Right renal pelvis (tissue), 4 donors: ENCODE measurements around the gene DCTN1. TPM values are rescaled to one million over a fixed set of nuclear protein-coding genes. Genes with fewer than 3 reads are reported as not detected.

Experiments used
- DNase-seq, 4 donors: peaks; one replicate each; pipeline ENCODE4 v3.0.0-alpha.2; 2013; ENCODE audit warnings: low read depth in 4 of 4, low spot score in 3 of 4, missing footprints in 1 of 4
- polyA plus RNA-seq, 4 donors: library from polyadenylated mRNA; unstranded; fragments of 120-200 nt; gene quantifications; one replicate each; pipeline ENCODE4 v1.2.1, GENCODE V29; 2013; ENCODE audit not compliant: insufficient read length in 4 of 4

Gene DCTN1
- polyA plus RNA-seq, 4 donors = 146 to 166 (median 153) TPM

DNA sequence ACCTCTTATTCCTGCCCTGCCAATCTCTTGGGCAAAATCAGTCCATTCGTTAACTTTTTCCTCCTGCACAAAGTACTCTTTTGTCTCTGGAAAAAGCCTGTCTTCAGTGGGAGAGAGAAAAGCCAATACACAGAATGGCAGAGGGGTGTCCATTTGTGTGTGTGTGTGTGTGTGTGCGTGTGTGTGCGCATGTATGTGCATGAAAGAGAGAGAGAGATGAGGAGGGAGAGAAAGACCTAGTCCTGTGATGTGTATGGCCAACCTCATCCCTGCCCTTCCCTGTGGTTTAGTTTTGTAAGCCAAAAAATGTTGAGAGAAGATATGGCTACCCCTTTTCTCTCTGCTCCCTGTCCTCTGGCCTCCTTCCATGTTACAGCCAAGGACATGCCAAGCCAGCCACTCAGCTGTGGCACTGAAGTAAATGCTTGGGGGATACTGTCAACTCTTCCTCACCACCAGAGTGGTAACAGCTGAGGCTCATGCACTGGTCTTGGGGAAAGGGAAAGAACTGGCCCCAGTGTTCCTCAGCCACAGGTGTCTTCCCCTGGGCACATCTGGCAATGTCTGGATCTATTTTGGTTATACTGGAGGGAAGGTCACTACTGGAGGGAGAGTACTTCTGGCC is 47.4 kb downstream of the DCTN1 start:
- DNase-seq = no peak

DNA sequence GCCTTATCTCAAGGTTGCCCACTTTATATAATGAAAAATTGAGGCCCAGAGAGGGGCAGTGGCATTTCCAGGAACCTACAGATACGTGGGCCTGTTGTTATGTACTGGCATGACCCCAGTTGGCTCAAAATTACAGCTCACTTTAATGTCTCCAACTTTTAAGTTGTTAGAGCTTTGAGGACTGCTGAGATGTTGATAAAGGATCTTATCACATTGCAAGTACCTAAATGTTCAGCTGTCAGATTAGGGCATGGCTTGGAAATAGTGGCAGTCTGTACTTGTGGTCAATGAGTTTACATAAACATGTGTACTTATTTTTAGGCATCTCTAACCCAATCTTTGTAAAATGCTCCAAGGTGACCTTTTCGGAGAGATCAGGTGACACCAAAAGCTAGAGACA is 51.5 kb downstream of the DCTN1 start:
- DNase-seq = no peak

DNA sequence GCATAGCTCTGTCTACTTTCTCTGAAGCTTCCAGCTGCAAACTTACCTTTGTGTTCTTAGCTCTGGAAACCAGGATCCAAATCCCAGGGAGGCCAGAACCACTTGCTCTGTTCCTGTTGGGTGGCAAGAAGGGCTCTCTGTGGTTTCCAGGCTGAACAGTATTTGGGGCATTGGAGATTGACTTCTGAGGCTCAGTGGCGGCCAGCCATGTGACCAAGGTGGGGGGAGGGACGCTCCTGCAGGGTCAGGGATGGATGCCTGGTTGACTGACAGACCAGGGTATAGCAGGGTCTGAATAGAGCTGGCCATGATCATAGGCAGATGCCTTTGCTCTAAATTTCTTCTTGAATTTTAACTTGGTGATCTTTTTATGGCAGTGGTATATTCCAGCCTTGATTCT is 52.0 kb downstream of the DCTN1 start:
- no peak for DNase-seq

DNA sequence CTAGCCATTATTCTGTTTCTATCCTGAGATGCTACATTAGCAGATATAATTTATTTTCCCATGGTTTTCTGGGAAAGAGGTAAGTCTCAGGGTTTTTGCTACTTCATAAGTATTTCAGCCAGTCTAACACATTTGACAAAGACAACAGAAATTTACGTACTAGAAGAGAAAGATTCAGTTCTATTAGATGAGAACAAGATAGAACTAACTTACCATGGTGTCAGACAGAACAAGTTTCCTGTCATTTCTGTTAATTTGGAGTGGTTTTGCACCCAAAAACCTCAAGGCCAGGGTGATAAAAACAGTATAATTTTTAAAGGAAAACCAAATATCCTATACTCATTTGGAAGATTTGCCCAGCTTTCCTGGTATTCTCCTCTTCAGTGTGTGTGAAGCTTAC is 52.5 kb downstream of the DCTN1 start:
- DNase-seq = no peak

DNA sequence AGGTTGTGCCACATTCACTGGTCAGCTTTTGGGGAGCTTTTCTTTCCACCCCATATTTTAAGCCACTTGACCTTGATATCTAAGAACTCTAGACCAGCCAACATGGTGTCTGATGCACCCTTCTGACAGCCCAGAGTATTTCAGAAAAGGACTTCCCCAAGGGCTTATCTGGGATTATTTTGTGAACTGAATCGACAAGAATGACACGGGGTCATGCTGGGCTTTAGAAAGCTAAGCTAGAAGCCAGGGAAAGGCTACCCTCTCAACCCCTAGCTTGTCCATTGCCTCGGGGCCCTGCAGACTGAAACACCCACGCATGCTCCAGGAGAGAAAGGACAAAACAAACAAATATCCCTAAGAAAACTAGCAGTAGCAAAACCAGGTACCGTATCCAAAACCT is 52.9 kb downstream of the DCTN1 start:
- DNase-seq = no peak

DNA sequence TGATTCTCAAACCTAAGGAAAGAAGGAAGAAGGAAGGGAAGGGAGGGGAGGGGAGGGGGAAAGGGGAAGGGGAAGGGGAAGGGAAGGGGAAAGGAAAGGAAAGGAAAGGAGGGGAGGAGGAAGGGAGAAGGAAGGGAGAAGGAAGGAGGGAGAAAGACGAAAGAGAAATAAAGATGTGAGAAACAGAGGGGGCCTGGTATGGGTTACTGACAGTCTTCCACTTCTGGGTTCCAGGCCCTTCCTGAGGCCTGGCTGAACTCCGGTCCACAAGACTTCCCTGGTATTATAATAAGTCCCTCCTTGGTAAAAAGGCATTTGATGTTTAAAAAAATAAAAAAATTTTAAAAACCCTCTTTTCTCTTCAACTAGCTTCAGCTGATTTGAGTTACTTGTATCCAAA is 54.3 kb downstream of the DCTN1 start:
- DNase-seq = no peak

DNA sequence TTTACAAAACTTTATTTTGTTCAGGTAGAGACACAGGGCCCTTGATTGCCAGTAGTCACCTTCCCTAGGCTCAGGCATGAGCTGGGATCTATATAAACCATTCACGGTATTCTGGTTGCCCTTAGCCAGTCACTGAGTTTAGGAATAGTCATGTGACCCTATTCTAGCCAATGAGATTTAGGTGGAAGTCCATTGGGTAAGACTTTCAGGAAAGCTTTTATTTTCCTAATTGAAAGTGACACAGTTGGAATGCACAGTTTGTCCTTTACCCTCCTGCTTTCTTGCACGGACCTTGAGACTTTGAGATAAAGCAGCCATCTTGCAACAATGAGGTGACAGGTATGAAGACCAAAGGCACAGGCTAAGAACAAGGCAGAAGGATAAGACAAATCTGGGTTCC is 58.4 kb downstream of the DCTN1 start:
- DNase-seq = no peak

DNA sequence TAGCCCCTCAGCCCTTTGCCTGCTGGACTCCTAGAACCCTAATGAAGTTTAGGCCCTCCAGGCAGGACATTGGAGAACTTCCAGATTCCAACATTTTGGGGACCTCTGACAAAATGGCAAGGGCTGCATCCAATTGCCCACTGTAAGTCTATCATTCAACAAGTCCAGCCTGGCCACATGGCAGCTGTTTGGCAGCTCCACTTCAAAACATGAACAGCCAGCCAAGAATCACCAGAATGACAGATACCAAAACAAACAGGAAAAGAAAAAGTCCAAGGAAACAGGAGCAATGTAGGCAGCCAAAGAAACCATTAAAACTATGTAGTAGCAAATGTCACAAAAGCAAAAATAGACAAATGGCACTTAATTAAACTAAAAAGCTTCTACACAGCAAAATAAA is 62.4 kb downstream of the DCTN1 start:
- DNase-seq = no peak

DNA sequence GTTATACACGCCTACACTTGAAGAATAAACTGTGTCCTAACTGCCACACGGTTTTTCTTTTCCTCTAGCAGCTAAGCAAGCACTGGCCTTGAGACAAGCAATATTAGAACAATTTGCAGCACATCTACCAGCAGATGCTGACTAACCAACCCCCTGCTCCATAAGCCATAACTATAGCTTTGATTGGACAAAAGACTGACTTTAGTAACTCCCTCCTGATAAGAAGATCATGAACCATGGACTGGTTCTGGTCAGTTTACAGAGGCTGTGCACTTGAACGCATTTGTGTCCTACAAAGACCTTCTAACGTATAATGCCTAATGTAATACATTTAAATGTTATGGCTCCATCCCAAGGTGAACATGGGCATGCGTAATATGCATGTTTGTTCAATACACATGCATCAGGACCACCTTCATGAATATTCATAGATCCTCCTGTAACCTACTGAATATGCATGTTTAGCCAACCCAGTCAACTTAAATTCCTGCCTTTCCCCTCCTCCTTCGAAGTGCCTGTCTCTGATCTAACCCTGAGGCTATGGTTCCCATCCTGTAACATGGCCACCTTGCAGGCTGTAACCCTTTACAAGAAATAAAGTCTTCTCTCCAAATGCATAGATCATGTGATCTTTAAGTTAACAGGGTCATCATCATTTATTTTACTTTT is 63.4 kb downstream of the DCTN1 start:
- DNase-seq = no peak

DNA sequence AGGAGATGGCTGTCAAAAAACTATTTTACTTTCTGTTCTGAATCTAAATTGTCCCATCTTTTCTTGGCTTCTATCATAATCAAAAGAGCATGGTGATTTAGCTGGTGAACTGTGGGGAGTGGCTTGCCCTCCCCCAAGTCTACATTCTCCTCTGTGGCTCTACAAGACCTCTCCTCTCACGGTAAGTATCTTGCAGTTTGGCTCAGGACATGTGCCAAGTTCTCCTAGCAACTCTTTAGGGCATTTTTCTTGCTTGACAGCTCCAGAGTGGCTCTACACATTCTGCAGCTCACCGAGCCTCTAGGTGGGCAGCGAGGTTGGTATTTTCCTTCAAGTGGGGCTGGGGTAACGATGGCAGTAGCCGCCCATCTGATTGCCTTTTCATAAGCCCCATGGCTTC is 66.0 kb downstream of the DCTN1 start:
- DNase-seq = no peak

DNA sequence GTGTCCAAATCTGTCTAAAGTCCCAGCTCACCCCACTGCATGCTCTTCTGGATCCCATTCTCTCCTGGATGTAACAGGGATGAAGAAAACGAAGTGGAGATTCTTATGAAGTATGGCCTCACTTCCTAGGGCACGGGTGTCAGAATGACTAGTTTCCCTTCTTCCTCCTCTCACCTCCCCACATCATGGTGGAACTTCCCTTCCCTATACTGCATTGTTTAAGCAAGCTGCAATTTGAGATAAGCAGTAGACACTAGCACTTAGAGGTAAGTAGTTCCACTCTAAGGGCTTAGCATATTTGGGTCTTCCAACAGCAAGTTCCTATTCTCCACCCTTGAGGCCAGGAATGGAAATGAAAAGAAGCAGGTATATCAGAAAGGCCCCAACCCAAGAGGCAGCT is 66.6 kb downstream of the DCTN1 start:
- DNase-seq = no peak

DNA sequence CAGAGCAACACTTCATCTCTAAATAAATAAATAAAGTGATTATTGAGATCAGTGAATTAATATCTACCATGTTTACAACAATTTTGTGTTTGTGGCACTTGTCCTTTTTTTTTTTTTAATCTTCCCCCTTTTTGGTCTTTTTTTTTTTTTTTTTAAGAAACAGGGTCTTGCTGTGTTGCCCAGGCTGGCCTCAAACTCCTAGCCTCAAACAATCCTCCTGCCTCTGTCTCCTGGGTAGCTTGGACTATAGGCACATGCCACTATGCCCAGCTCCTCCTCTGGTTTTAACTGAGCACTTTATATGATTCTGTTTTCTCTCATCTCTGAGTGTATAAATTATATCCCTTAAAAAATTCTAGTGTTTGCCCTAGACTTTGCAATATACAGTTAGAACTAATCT is 67.2 kb downstream of the DCTN1 start:
- DNase-seq = no peak

Other genes starting within 250 kb of the DCTN1 start
- gene BOLA3, start 232.4 kb downstream of the DCTN1 start, polyA plus RNA-seq = 10 to 100 TPM; 29.5 to 36.5 (median 32.5) TPM
- gene MOB1A, start 201.4 kb downstream of the DCTN1 start, polyA plus RNA-seq = 100 to 1,000 TPM in 3 of 4 donors, 10 to 100 TPM in 1; 89.6 to 120 (median 117) TPM
- 10 to 100 TPM; 26.9 to 31.4 (median 27.7) TPM for gene MTHFD2, start 181.7 kb downstream of the DCTN1 start, polyA plus RNA-seq
- gene SLC4A5, start 36.9 kb downstream of the DCTN1 start, polyA plus RNA-seq = 1 to 10 TPM; 1.8 to 3.1 (median 2.3) TPM
- gene C2orf81, start 41.3 kb upstream of the DCTN1 start, polyA plus RNA-seq = 1 to 10 TPM; 5.0 to 9.5 (median 7.2) TPM
- 10 to 100 TPM; 36.7 to 44.2 (median 40.9) TPM for gene WDR54, start 41.4 kb upstream of the DCTN1 start, polyA plus RNA-seq
- 10 to 100 TPM; 62.1 to 79.9 (median 66.2) TPM for gene RTKN, start 61.6 kb upstream of the DCTN1 start, polyA plus RNA-seq
- gene INO80B, start 74.8 kb upstream of the DCTN1 start, polyA plus RNA-seq = 10 to 100 TPM; 20.2 to 29.5 (median 24.5) TPM
- gene WBP1, start 78.1 kb upstream of the DCTN1 start, polyA plus RNA-seq = 100 to 1,000 TPM in 3 of 4 donors, 10 to 100 TPM in 1; 94.9 to 132 (median 109) TPM
- 10 to 100 TPM; 47.9 to 58.5 (median 53.1) TPM for gene MOGS, start 85.1 kb upstream of the DCTN1 start, polyA plus RNA-seq
- 10 to 100 TPM; 36.6 to 67.9 (median 44.6) TPM for gene MRPL53, start 92.4 kb upstream of the DCTN1 start, polyA plus RNA-seq
- 10 to 100 TPM in 2 of 4 donors, 1 to 10 TPM in 2; 8.0 to 12.1 (median 10.1) TPM for gene CCDC142, start 102.7 kb upstream of the DCTN1 start, polyA plus RNA-seq
- gene TTC31, start 102.8 kb upstream of the DCTN1 start, polyA plus RNA-seq = 10 to 100 TPM; 27.5 to 32.6 (median 31.2) TPM
- 1 to 10 TPM; 1.9 to 4.0 (median 3.2) TPM for gene LBX2, start 119.3 kb upstream of the DCTN1 start, polyA plus RNA-seq
- gene PCGF1, start 127.4 kb upstream of the DCTN1 start, polyA plus RNA-seq = 10 to 100 TPM; 23.7 to 30.3 (median 25.8) TPM
- gene TLX2, start 134.1 kb upstream of the DCTN1 start, polyA plus RNA-seq = under 1 TPM in 1 of 4 donors, not detected in 3; 0.26 TPM
- gene DQX1, start 145.9 kb upstream of the DCTN1 start, polyA plus RNA-seq = under 1 TPM; 0.19 to 0.56 (median 0.53) TPM
- 100 to 1,000 TPM in 3 of 4 donors, 10 to 100 TPM in 1; 95.8 to 113 (median 110) TPM for gene AUP1, start 149.4 kb upstream of the DCTN1 start, polyA plus RNA-seq
- 10 to 100 TPM; 33.8 to 39.3 (median 37.6) TPM for gene HTRA2, start 149.6 kb upstream of the DCTN1 start, polyA plus RNA-seq
- gene LOXL3, start 173.6 kb upstream of the DCTN1 start, polyA plus RNA-seq = 10 to 100 TPM in 3 of 4 donors, 1 to 10 TPM in 1; 9.2 to 11.3 (median 10.4) TPM
- 10 to 100 TPM in 1 of 4 donors, 1 to 10 TPM in 3; 7.8 to 10.2 (median 8.7) TPM for gene DOK1, start 174.4 kb upstream of the DCTN1 start, polyA plus RNA-seq